Fibroblast of mammary gland (primary cell): Measurements from ENCODE around the gene NSUN5.
"Not testable (repeated sequence)": the region's sequence is repeated elsewhere in the genome, so short reads cannot be mapped to it uniquely, and the experiment has no call there.

ENCODE experiments used
- DNase-seq: peaks from one replicate; pipeline ENCODE4 v3.0.0-alpha.2; 2010; ENCODE audit warnings: low read depth
- H3K4me3 ChIP-seq: 2 replicates; pipeline ENCODE4 v1.5.1; 2011; ENCODE audit warnings: low read depth, mild to moderate bottlenecking, low read length, moderate library complexity; ENCODE audit not compliant: control insufficient read depth

Gene NSUN5

DNA sequence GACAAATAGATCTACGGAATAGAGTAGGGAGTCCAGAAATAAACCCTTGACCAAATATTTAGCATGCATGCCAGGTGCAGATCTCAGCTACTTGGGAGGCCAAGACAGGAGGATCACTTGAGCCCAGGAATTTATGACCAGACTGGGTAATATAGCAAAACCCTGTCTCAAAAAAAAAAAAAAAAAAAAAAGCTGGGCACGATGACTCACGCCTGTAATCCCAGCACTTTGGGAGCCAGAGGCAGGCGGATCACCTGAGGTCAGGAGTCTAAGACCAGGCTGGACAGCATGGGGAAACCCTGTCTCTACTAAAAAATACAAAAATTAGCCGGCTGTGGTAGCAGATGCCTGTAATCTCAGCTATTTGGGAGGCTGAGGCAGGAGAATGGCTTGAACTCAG lies 31.4 kb downstream of the NSUN5 start:
- not testable (repeated sequence) for DNase-seq, H3K4me3 ChIP-seq

DNA sequence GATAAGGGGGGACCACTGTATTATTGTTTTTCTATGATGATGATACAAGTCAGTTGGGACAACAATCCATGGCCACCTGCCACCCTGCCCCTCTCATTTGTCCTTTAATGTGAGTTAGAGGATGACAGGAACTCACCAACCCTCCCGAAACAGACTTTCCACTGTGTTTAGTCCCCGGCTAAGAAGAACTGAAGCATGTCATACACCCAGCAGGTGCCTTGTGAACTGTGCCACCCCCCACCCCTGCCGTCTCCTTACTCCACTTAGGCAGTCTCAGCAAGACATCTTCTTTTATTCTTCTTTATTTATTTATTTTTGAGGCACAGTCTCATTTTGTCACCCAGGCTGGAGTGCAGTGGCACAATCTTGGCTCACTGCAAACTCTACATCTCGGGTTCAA lies 40.8 kb downstream of the NSUN5 start:
- not testable (repeated sequence) for DNase-seq, H3K4me3 ChIP-seq

DNA sequence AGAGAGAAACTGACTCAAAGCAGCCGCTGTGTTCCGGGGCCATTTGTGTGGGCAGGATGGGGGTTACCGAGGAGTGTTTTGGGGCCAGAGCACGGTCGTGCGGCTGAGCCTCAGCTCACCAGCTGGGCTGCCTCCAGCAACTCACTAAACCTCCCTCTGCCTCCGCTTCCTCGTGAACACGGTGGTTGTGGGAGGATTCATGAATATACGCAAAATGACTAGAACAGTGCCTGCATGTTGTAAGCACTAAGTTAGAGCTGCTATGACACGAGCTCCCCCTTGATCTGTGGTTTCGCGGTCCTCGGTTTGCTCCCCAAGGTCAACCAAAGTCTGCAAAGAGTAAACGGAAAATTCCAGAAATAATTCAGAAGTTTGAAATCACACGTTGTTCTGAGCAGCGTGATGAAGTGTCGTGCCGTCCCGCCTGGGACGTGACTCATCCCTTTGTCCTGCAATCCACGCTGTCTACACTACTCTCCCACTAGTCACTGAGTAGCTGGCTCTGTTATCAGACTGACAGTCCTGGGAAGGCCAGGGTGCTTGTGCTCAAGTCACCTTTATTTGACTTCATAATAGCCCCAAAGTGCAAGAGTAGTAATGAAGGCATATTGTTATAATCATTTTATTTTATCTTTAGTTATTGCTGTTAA lies 41.8 kb downstream of the NSUN5 start:
- not testable (repeated sequence) for DNase-seq

DNA sequence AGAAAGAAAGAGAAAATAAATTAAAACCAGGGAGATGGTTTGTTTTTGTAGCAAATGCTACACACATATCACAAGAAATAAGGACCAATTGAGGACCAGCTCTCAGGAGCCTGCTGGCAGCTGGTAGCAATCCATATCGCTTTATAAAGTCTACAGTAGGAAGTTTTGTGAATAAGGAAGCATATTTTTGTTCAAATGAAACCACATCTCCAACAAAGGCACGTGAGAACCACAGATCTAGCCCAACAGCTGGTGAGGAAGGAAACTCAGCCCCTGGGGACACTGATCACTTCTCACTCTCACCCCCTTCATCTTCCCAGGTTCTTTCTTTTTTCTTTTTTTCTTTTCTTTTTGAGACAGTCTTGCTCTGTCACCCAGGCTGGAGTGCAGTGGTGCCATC lies 46.2 kb downstream of the NSUN5 start:
- not testable (repeated sequence) for DNase-seq, H3K4me3 ChIP-seq

More for the DNA sequence above, 41.8 kb downstream of the NSUN5 start:
- not testable (repeated sequence) for H3K4me3 ChIP-seq
